ENCODE results near the gene PSMB9. TPM values are rescaled to one million over a fixed set of nuclear protein-coding genes. Genes with fewer than 3 reads are reported as not detected.

PSMB9 gene
- total and polyA plus RNA-seq, 2 experiments from 2014 or later: 2.8 to 5.5 TPM

Small RNA genes lying within 50 kb of the gene (small RNA-seq; reads per million reads assigned to genes)
- gene HLA-Z (ENCODE audit: low replicate concordance): not detected

Other genes starting within 250 kb of the PSMB9 start
- not detected in 2 replicates for gene HLA-DQA1, start 216.8 kb upstream of the PSMB9 start, total RNA-seq (2014; rRNA removed; shearing (Covaris generic))
- gene HLA-DQA1, start 216.8 kb upstream of the PSMB9 start, polyA plus RNA-seq (2016; fragmentation: Nextera tagmentation; extraction: Ambion mirVana): 0.42 and 0.49 TPM in 2 replicates
- gene HLA-DQB1, start 187.5 kb upstream of the PSMB9 start, total RNA-seq (2014; rRNA removed; shearing (Covaris generic)): 4.6 and 5.7 TPM in 2 replicates
- gene HLA-DQB1, start 187.5 kb upstream of the PSMB9 start, polyA plus RNA-seq (2016; fragmentation: Nextera tagmentation; extraction: Ambion mirVana): 6.5 and 17.3 TPM in 2 replicates
- not detected in 2 replicates for gene HLA-DQA2, start 112.8 kb upstream of the PSMB9 start, total RNA-seq (2014; rRNA removed; shearing (Covaris generic))
- gene HLA-DQA2, start 112.8 kb upstream of the PSMB9 start, polyA plus RNA-seq (2016; fragmentation: Nextera tagmentation; extraction: Ambion mirVana): not detected in 2 replicates
- not detected in 2 replicates for gene HLA-DQB2, start 90.7 kb upstream of the PSMB9 start, total RNA-seq (2014; rRNA removed; shearing (Covaris generic))
- gene HLA-DQB2, start 90.7 kb upstream of the PSMB9 start, polyA plus RNA-seq (2016; fragmentation: Nextera tagmentation; extraction: Ambion mirVana): 0.37 TPM in 1 of 2 replicates, not detected in the other
- 0.23 TPM in 1 of 2 replicates, not detected in the other for gene HLA-DOB, start 37.2 kb upstream of the PSMB9 start, total RNA-seq (2014; rRNA removed; shearing (Covaris generic))
- not detected in 2 replicates for gene HLA-DOB, start 37.2 kb upstream of the PSMB9 start, polyA plus RNA-seq (2016; fragmentation: Nextera tagmentation; extraction: Ambion mirVana)
- gene TAP2, start 15.5 kb upstream of the PSMB9 start, total RNA-seq (2014; rRNA removed; shearing (Covaris generic)): 9.5 and 102 TPM in 2 replicates
- 3.4 and 4.9 TPM in 2 replicates for gene TAP2, start 15.5 kb upstream of the PSMB9 start, polyA plus RNA-seq (2016; fragmentation: Nextera tagmentation; extraction: Ambion mirVana)
- 16.5 and 20.2 TPM in 2 replicates for gene PSMB8, start 10.1 kb upstream of the PSMB9 start, total RNA-seq (2014; rRNA removed; shearing (Covaris generic))
- 27.1 and 27.6 TPM in 2 replicates for gene PSMB8, start 10.1 kb upstream of the PSMB9 start, polyA plus RNA-seq (2016; fragmentation: Nextera tagmentation; extraction: Ambion mirVana)
- 16.5 and 22.0 TPM in 2 replicates for gene TAP1, start 488 bp upstream of the PSMB9 start, total RNA-seq (2014; rRNA removed; shearing (Covaris generic))
- gene TAP1, start 488 bp upstream of the PSMB9 start, polyA plus RNA-seq (2016; fragmentation: Nextera tagmentation; extraction: Ambion mirVana): 13.8 and 14.2 TPM in 2 replicates
- 1.3 and 1.6 TPM in 2 replicates for gene HLA-DMB, start 86.8 kb downstream of the PSMB9 start, total RNA-seq (2014; rRNA removed; shearing (Covaris generic))
- gene HLA-DMB, start 86.8 kb downstream of the PSMB9 start, polyA plus RNA-seq (2016; fragmentation: Nextera tagmentation; extraction: Ambion mirVana): 0.70 and 1.4 TPM in 2 replicates
- 3.5 and 5.2 TPM in 2 replicates for gene HLA-DMA, start 98.9 kb downstream of the PSMB9 start, total RNA-seq (2014; rRNA removed; shearing (Covaris generic))
- gene HLA-DMA, start 98.9 kb downstream of the PSMB9 start, polyA plus RNA-seq (2016; fragmentation: Nextera tagmentation; extraction: Ambion mirVana): 6.2 and 8.1 TPM in 2 replicates
- gene BRD2, start 114.4 kb downstream of the PSMB9 start, total RNA-seq (2014; rRNA removed; shearing (Covaris generic)): 169 and 182 TPM in 2 replicates
- 81.9 and 84.9 TPM in 2 replicates for gene BRD2, start 114.4 kb downstream of the PSMB9 start, polyA plus RNA-seq (2016; fragmentation: Nextera tagmentation; extraction: Ambion mirVana)
- gene HLA-DOA, start 155.4 kb downstream of the PSMB9 start, total RNA-seq (2014; rRNA removed; shearing (Covaris generic)): 30.5 and 34.2 TPM in 2 replicates
- 4.8 TPM in 2 replicates for gene HLA-DOA, start 155.4 kb downstream of the PSMB9 start, polyA plus RNA-seq (2016; fragmentation: Nextera tagmentation; extraction: Ambion mirVana)
- gene HLA-DPA1, start 219.5 kb downstream of the PSMB9 start, total RNA-seq (2014; rRNA removed; shearing (Covaris generic)): 6.6 and 6.9 TPM in 2 replicates
- 3.9 and 4.1 TPM in 2 replicates for gene HLA-DPA1, start 219.5 kb downstream of the PSMB9 start, polyA plus RNA-seq (2016; fragmentation: Nextera tagmentation; extraction: Ambion mirVana)
- 32.1 and 37.6 TPM in 2 replicates for gene HLA-DPB1, start 221.8 kb downstream of the PSMB9 start, total RNA-seq (2014; rRNA removed; shearing (Covaris generic))
- gene HLA-DPB1, start 221.8 kb downstream of the PSMB9 start, polyA plus RNA-seq (2016; fragmentation: Nextera tagmentation; extraction: Ambion mirVana): 19.8 and 22.0 TPM in 2 replicates